HG02970 (cell line): ENCODE measurements around the gene PLEKHG2.

Experiments
- ATAC-seq: cut with Tn5 transposase; IDR thresholded peaks from one replicate; pipeline ENCODE4 v1.9.1; 2021; ENCODE audit warnings: mild to moderate bottlenecking, moderate library complexity, moderate number of reproducible peaks; ENCODE audit not compliant: unreplicated experiment, low FRiP score

PLEKHG2 gene

DNA sequence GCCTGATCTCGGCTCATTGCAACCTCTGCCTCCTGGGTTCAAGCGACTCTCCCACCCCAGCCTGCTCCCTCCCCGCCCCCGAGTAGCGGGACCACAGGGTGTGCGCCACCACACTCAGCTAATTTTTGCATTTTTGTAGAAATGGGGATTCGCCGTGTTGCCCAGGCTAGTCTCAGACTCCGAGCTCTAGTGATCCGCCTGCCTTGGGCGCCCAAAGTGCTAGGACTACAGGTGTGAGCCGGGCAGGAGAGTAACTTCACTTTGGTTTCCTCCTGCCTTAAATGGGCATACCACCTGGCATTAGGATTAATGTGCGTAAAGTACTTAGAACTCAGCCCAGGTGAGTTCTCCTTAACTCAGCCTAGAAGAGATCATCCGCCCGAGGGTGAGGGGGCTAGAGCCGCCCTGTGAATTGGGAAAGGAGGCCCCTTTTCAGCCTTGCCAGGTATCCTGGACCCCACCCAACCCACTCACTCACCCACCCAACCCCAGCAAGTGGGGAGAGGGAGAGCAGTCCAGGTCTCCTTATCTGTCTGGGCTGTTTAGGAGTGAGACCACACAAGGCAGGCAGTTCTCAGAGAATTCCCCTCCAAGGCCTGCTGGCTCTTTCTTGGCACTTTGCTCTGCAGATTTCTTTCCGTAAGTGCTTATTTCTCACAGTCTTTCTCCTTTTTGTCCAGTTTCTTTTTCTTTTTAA lies 7.1 kb upstream of the PLEKHG2 start:
- ATAC-seq = no peak

DNA sequence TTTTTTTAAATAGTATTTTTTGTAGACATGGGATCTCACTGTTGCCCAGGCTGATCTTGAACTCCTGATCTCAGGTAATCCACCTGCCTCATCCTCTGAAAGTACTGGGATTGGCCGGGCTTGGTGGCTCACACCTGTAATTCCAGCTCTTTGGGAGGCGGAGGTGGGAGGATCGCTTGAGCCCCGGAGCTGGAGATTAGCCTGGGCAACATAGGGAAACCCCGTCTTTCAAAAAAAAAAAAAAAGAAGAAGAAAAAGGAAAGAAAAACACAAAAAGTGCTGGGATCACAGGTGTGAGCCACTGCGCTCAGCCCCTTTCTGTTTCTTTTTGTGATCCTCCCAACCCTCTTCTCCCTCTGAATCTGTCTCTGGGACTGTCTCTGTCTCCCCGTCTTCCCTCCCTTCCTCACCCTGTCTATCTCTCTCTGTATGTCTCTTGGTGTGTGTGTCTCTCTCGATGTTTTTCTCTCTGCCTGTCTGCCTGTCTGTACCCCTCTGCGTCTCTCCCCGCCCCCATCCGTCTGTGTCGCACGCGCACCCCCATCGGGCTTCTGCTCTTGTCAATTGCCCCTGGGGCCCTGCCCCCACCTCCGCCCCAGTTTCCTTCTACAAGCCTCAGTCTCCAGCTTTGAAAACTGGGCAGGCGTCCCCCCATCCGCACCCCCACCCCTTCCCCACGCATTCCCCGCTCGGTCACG lies 6.4 kb upstream of the PLEKHG2 start:
- no peak for ATAC-seq

DNA sequence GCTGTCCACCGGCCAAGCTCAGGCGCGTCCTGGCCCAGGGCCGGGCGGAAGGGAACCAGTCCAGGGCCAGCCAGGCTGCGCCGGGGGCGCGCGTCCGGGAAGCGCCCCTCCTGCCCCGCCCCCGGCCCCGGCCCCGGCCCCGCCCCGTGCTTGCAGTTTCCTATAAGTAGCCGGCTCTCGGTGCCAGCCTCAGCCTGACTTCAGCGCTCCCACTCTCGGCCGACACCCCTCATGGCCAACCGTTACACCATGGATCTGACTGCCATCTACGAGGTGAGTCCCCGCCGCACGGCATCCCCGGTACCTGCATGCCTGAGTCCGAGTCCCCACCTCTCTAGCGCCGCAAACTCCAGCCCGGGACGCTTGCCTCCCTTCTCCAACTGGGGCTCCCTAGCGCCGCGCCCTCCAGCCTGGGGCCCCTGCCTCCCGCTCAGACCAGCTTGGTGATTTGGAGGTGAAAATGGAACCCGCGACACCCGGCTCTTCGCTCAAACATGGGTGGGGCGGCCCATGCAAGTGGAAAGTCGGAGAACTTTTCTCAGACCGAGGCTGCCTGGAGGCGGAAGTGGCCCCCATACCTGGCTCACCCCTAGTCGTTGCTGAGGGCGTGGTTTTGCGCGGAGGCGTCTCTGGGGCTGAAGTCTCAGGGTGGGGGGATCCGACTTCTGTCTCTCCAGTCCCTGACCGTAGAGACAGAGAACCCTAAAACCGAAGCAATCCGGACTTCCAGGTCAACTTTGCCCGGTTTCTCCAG lies 5.6 kb upstream of the PLEKHG2 start, which contains the start of gene ZFP36:
TSS of gene ZFP36 (plus strand) at position 192 of the 754 bp plus-strand sequence. CDS start at position 250, 58 bp downstream.
- no peak for ATAC-seq

DNA sequence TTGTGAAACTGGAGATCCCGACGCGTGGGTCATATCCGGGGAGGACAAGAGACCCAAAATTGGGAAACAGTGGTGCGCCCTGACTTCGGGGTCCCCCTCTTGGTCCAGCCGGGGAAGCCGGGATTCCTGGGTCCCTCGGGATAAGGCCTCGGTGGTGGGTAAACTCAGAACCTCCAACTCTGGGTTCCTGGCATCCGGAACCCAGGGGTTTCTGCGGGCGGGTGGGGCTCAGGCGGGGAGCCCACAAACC lies 5.1 kb upstream of the PLEKHG2 start:
- no peak for ATAC-seq

DNA sequence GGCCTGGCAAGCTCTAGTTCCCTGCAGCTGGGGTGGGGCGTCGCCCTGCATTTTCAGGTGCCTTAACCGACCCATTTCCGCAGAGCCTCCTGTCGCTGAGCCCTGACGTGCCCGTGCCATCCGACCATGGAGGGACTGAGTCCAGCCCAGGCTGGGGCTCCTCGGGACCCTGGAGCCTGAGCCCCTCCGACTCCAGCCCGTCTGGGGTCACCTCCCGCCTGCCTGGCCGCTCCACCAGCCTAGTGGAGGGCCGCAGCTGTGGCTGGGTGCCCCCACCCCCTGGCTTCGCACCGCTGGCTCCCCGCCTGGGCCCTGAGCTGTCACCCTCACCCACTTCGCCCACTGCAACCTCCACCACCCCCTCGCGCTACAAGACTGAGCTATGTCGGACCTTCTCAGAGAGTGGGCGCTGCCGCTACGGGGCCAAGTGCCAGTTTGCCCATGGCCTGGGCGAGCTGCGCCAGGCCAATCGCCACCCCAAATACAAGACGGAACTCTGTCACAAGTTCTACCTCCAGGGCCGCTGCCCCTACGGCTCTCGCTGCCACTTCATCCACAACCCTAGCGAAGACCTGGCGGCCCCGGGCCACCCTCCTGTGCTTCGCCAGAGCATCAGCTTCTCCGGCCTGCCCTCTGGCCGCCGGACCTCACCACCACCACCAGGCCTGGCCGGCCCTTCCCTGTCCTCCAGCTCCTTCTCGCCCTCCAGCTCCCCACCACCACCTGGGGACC lies 4.6 kb upstream of the PLEKHG2 start:
- ATAC-seq = no peak

DNA sequence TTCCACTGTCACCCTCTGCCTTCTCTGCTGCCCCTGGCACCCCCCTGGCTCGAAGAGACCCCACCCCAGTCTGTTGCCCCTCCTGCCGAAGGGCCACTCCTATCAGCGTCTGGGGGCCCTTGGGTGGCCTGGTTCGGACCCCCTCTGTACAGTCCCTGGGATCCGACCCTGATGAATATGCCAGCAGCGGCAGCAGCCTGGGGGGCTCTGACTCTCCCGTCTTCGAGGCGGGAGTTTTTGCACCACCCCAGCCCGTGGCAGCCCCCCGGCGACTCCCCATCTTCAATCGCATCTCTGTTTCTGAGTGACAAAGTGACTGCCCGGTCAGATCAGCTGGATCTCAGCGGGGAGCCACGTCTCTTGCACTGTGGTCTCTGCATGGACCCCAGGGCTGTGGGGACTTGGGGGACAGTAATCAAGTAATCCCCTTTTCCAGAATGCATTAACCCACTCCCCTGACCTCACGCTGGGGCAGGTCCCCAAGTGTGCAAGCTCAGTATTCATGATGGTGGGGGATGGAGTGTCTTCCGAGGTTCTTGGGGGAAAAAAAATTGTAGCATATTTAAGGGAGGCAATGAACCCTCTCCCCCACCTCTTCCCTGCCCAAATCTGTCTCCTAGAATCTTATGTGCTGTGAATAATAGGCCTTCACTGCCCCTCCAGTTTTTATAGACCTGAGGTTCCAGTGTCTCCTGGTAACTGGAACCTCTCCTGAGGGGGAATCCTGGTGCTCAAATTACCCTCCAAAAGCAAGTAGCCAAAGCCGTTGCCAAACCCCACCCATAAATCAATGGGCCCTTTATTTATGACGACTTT lies 3.9 kb upstream of the PLEKHG2 start:
- ATAC-seq = no peak

DNA sequence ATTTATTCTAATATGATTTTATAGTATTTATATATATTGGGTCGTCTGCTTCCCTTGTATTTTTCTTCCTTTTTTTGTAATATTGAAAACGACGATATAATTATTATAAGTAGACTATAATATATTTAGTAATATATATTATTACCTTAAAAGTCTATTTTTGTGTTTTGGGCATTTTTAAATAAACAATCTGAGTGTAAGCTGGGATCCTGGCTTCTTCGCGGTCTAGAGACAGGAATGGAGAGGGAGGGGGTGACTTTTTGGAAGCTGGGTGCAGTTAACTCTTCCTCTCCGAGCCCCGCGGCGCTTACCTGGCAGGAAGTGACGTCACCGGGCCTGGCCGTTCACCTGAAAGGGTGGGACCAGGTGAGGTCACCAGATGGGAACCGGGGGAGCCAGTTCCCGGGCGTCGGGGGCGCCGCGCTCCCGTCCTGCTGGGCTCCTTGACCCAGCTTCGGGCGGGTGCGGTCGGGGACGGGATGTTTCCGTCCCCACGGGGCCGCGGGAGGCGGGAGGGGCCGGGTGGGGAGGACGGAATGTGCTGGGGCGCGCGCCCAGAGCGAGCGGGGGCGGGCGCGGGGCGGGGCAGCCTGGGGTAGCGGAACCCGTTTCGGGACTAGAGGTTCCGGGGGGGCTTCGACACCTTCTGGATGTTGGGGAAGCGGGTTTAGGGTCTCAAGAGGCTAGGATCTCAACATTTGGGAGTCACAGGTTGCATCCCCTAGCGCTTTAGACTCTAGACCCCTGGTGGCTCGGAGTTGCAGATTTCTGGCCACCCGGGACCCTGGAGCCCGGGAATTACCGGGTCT lies 3.1 kb upstream of the PLEKHG2 start:
- no peak for ATAC-seq

DNA sequence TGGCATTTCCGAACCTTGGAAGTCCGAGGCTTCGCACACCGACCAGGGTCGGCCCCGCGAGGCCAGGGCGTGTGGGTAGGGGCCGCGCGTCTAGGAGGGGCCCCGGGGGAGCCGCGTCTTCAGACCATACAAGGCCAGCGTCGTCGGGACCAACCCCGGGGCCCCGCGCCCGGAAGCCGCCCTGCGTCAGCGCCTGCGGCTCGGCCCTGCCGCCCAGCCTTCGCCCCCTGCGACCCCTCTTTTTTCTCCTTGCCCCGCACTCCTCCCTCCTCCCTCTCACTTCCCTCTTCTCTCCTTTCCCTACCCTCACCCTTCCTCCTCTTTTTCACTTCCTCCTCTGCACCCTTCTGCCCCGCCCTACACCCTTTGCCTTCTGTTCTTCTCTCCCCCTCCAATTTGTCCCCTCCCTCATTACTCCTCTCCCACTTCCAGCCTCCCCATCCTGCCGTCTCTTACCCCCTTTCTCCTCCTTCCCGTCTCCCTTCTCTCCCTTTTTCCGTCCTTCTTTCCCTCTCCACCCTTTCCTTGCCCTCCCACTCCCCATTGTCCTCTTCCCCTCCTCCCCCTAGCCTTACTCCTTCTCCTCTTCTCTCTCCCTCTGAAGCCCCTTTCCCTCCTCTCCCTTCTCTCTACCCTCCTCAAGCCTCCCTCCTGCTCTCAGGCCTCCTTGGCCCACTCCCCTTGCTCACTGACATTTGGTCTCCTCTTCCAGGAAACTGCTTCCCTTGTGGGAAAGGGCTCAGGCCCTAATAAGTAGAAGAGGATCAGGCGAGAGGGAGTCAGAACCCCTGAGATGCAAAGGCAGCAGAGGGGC lies 2.2 kb upstream of the PLEKHG2 start:
- no peak for ATAC-seq

DNA sequence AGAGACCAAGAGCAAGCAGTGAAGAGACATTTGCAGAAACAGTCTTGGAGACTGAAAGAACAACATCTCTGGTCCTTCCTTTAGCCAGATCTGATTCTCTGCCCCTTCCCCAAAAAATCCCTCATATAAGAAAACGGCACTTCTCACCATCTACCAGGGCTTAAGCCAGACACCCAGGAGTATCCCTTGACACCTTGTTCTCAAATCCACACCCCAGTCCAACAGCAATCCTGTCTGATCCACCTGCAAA lies 1.7 kb upstream of the PLEKHG2 start:
- no peak for ATAC-seq

DNA sequence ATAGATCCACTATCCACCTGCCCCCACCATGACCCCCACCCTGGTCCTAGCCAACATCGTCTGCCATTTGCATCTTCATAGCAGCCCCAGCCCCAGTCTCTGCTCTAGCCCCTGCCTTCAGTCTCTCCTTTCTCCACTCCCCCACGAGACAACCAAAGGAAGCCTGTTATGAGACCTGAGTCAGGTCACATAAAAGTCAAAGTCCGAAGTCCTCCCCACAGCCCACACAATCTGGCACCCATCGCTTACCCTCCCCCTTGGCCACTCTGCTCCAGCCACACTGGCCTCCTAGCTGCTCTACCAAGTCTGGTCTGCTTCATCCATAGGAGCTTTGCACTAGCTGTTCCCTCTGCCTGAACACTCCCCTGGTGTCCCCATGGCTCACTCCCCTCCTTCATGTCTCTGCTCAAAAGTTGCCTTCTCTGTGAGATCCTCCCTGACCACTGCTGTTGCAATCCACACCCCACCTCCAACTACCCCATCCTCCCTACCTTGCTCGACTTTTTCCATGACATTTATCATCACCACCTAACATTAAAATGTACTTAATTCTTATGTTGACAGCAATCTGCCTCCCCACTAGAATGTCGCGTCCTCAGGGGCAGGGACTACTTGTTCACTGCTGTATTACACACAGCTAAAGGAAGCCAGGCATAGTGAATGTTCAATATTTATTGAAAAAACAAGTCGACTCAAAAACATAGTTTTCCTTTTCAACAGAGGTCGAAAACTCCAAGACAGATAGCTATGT lies 1.2 kb upstream of the PLEKHG2 start:
- no peak for ATAC-seq

DNA sequence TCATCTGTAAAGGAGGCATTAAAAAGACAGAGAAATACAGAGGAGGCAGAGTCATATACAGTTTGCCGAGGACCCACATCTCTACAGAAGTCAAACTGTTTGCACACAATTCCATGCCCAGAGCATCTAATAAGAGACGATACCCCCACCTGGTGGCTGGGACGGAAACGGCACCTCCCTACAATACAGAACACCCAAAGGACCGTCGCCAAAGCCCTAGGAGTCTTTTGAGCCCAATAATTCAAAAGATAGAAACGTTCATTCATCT lies 703 bp upstream of the PLEKHG2 start:
- peak; percentile 14 for ATAC-seq

DNA sequence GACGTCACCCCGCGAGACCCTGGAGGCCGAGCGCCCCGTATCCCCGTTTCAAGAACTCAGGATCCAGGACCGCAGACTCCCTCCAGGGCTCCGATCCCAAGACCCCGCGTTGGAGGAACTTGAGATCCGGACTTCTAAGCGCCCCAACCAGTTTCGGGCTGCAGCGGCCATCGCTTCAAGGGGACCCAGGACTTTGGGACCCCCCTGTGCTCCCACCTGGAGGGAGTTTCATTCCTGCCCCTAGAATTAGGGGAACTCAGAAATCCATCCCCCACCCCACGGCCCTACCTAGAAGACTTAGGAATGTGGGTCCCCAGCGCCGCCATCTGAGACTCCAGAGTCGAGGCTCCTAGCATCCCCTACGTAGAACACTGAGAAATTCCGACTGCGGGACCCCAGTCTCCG lies 400 bp downstream of the PLEKHG2 start:
- no peak for ATAC-seq

DNA sequence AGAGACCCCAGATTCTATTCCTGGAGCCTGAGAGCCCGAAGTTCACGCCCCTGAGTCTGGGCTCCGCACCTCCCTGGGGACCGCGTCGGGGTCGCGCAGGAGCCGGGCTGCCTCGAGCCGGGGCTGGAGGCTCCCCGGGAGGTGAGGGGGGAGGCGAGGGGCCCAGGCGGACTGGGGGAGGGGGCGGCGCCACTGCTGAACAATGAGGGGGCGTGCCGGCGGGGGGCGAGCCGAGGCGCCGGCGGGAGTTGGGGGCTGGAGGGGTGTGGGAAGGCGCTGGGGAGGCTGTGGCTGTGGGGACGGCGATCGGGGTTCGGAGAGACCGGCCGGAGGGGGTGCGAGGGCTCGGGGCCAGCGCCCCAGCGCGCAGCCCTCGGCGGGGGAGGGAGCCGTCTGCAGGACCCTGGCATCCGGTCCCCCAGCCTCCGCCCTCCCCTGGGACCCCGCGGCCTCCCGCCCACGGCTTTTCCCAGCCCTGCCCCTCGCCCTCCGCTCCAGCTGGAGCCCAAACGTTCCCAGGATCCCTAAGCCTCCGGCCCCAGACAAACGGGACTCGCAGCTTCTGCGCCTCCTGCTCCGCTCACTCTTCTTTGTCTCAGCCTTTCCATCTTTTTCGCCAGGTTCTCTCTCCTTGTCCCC lies 922 bp downstream of the PLEKHG2 start:
- ATAC-seq = no peak

DNA sequence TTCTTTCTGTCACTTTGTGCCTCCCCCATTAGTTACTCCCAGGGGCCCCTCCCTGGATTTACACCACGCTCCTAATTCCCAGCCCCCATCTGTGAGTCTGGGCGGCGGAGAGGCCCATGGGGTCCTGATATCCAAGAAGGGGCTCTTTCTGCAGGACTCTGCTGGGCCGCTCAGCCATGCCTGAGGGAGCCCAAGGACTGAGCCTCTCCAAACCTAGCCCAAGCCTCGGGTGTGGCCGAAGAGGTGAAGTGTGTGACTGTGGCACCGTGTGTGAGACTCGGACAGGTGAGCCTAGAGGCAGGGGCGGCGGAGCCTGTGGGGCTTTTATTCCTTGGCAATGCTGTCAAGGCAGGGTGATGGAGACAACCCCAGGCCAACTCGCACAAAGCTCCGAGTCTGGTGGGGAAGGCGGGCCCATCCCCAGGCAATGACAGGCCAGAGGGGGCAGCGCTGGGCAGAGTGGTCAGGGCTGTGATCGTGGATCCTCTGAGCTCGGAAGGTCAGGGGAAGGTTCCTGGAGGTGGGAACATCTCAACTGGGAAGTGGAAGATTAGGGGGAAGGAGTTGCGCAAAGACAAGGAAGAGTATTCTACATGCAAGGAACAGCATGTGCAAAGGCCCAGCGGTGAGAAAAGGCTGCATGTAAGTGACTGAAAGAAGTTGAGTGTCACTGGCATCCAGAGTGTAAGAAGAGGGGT lies 1.6 kb downstream of the PLEKHG2 start:
- no peak for ATAC-seq

DNA sequence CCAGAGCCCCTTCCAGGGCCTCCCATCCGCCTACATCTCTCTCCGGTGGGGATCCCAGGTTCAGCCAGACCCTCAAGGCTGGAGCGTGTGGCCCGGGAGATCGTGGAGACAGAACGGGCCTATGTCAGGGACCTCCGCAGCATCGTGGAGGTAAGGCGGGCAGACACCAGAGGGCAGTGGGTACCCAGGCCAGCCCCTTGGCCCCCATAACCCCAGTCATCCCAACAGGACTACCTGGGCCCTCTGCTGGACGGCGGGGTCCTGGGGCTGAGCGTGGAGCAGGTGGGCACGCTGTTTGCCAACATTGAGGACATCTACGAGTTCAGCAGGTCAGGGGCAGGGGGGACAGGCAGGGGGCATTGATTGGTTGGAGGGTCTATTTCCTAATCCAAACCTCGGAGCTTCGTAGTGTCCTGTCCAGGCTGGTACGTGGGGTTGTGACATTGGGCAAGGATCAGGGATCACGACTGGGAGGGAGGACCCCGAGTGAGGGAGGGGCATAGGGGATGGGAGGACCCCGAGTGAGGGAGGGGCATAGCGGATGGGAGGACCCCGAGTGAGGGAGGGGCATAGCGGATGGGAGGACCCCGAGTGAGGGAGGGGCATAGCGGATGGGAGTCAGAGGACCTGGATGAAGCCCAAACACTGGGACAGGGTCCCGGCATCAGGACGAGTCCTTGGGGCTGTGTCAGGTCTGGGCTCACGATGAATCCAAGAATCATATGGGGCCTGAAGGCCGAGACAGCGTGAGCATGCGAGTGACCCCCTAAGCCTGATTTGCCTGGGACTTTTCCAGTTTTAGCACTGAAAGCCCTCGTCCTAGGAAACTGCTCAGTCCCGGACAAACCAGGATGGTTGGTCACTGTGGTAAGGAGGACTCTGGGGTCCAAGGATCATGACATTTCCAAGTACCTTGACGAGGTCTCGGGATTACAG lies 2.9 kb downstream of the PLEKHG2 start:
- no peak for ATAC-seq
